GM19438 (cell line): ENCODE results near the gene EPB41L5.
A peak's percentile ranks its signal among the peaks of the same experiment; 100 is the strongest.
"Not testable (repeated sequence)": the region's sequence is repeated elsewhere in the genome, so short reads cannot be mapped to it uniquely, and the experiment has no call there.

Experiments used
- ATAC-seq: cut with Tn5 transposase; IDR thresholded peaks from one replicate; pipeline ENCODE4 v1.9.1; 2021; ENCODE audit warnings: low read depth; ENCODE audit not compliant: unreplicated experiment

EPB41L5 gene

GRCh38 chr2:120012771-120013596 is at the start of gene EPB41L5:
Gene EPB41L5 (plus strand): TSS chr2:120013077. CDS start chr2:120019085, 6,008 bp downstream.
- ATAC-seq = peak; percentile 93

DNA sequence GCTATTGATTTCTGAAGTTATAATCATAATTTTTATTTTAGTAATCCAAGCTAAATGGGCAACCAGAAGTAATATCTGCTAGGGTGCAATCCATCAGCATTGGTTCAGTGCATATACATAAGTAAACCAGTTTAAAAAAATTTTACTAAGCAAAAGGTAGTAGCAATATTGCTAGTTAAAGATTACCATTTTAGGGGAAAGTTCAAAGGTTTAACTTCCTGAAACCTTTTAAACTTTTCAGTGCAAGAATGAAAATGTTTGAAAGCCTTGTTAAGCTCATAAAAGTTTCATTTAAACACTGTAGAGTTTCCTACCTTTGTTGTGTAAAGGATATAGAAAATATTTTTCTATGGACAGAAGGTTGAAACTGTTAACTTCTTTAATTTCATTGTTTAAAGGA is 31.0 kb upstream of the EPB41L5 start:
- no peak for ATAC-seq

DNA sequence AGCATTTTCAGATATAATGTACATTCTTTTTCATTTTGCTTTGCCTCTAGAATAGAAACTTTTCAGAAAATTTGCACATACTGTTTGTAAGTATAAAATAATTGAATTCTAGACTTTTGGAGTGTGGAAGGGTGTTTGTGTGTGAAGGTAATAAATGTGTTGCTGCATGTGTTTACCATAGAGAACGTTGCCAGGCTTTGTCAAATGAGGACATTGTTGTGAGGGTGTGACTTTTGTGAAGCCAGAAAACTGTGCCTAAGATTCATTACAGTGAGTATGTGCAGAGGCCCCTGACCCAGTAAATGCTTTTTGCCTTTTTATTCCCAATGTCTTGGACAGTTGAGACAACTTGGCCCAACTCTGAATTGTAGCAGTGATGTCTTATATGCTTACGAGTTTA is 30.4 kb upstream of the EPB41L5 start:
- ATAC-seq = no peak

DNA sequence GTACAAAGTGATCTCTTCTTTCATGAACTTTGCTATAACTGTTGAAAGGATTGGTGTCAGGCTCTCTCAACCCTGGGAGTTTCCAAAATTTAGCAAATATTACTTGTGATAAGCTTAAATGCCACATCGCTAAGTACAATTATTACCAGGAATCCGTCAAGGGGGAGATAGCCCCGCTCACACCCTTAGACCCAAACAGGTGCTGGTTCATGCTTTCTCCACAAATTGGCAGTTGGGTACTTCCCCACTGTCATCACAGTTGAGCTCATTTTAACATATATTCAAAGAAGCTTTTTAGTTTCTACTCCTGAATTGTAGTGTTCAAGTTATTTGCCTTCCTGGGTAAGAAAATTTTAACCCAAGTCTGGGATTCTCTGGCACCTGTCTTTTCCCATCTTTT is 29.8 kb upstream of the EPB41L5 start:
- ATAC-seq = no peak

- ATAC-seq = no peak
Measured at GRCh38 chr2:119996148-119996547, 16.7 kb upstream of the EPB41L5 start.

GRCh38 chr2:119996896-119997891 is 15.7 kb upstream of the EPB41L5 start:
- ATAC-seq = not testable (repeated sequence)

DNA sequence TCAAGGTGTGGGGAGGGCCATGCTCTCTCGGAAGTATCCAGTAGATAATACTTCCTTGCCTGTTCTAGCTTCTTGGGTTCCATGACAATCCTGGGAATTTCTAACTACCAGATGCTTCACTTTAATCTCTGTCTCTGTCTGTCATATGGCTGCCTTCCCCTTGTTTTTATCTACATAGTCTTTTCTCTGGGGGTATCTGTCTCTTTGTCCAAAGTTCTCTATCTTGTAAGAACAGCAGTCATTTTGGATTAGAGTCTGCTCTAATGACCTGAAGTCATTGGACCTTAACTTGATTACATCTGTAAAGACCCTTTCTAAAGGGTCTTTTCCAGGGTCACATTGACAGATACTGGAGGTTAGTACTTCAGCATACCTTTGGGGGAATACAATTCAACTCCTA is 11.4 kb upstream of the EPB41L5 start:
- no peak for ATAC-seq

- ATAC-seq = no peak
Measured at GRCh38 chr2:120004254-120004653, 8.6 kb upstream of the EPB41L5 start.

GRCh38 chr2:120005834-120006521 is 6.9 kb upstream of the EPB41L5 start:
- ATAC-seq = peak; percentile 98

DNA sequence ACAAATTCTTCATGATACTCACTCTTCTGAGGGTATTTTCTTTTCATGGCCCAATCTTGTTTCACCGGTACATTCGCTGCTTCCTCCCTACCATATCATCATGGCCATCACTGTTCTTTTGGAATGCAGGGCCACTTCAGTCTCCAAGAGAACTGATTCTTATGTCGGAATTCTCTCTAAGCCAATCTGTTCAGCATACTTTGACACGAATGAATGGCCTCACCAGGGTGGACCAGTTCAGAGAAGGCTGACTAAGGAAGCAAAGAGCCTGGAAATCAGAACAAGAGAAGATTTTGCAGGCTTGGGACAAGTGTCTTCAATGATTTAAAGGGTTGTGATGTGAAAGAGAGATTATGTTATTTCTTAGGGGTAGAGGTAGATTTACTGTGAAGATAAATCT is 5.0 kb upstream of the EPB41L5 start:
- no peak for ATAC-seq

DNA sequence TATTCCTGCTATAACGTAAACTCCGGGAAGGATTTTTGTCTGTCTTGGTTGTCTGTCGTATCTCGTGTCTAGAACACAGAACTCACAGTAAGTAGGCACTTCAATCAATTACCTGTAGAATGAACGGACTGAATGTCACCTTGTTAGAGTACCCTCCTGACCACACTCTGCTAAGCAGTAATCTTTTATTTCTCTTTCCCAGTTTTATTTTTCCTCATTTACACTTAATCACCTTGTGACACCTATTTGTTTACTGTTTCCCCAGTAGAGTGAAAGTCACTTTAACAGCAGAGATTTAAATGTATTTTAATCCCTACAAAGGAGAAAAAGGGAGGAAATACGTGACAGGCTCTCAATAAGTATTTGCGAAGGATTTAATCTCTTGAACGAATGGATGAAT is 514 bp upstream of the EPB41L5 start:
- ATAC-seq = no peak

DNA sequence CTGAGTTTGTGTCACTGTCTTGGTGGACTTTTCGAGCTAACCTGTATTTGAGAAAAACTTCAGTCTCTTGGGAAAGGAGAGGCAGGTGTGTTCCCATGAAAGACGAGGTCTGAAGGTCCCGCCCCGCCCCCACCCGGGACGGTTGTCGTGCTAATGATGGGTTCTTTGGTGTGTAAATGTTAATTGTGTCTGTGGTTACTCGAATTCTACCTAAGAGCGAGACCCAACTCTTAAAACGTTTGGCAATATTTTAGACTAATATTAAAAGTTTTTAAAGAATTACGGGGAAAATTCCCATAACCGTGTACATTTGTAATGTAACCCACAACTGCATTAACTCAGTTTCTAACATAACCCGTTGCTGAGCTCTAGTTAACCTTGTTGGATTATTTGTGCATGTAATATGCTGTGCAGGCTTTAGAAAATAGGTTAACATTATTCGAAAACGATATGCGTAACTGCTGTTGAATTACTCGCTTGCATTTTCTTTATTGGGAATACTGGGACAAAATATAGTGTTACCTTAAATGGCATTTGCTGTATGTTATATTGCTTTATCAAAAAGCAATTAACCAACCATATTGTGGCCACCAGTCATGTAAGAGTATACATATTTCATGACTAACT is 833 bp downstream of the EPB41L5 start:
- ATAC-seq = no peak

GRCh38 chr2:120014226-120014980 is 1.5 kb downstream of the EPB41L5 start:
- no peak for ATAC-seq

GRCh38 chr2:120016800-120017199 is 3.9 kb downstream of the EPB41L5 start:
- no peak for ATAC-seq

DNA sequence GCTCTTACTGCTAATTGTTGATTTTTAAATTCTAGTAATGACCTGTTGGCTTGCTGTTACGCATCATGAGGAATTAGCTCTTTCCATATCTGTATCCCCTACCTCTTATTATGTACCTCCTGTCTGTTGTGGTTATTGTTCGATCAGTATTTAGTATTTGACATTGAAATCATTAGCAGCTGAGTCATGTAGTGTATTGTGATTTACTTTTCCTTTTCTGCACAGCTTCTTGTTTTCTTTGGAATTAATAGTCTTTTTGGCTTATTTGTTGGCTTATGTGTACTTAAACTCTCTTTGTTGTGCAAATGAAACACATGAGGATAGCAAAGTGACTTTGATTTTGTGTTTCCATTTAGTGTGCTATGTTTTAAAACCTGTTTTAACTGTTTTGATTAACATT is 4.3 kb downstream of the EPB41L5 start:
- no peak for ATAC-seq

DNA sequence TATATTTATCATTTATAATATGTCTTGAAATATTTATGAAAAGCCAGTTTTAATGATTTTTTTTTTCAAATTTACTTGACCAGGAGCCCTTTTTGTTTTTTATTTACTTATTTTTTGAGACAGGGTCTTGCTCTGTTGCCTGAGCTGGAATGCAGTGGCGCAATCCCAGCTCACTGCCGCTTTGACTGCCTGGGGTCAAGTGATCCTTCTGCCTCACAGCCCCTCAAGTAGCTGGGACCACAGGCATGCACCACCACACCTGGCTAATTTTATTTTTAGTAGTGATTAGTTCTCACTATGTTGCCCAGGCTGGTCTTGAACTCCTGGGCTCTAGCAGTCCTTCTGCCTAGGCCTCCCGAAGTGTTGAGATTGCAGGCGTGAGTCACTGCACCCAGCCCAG is 5.7 kb downstream of the EPB41L5 start:
- no peak for ATAC-seq

DNA sequence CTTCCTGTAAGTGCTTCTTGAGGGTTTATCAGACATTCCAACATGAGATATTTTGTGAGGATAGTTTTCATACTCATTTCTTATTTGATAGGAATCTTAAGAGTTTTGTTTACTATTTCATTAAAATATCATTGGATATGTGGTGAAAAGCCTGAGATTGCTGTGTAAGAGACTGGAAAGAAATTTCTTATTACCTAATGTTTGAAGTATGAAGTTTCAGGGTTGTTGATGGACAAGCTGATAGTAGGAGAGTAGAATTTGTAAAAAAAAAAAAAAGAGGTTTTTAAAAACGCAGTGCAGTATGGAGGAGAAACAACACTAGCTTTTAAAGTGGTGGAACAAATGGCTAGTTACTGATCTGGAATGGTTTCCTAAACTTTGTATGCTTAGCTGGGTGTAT is 7.7 kb downstream of the EPB41L5 start:
- no peak for ATAC-seq

- ATAC-seq = not testable (repeated sequence)
Measured at GRCh38 chr2:120022505-120022904, 9.6 kb downstream of the EPB41L5 start.

DNA sequence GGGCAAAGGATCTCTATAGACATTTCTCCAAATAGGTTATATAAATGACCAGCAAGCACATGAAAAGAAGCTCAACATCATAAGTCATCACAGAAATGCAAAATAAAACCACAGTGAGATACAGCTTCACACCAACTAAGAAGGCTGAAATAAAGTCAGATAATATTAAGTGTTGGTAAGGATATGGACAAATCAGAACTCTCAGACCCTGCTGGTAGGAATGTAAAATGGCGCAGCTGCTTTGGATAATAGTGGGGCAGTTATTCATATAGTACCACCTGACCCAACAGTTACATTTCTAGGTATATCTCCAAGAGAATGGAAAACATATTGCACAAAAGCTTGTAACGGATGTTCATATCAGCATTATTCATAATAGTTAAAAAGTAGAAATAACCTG is 14.0 kb downstream of the EPB41L5 start:
- ATAC-seq = no peak

- no peak for ATAC-seq
Measured at GRCh38 chr2:120028795-120029194, 15.9 kb downstream of the EPB41L5 start.
